HepG2 (cell line): ENCODE measurements around the gene ZFHX3. TPM values are rescaled to one million over a fixed set of nuclear protein-coding genes. Genes with fewer than 3 reads are reported as not detected.

Experiments used
- ARNT2 ChIP-seq: sonication (generic); formaldehyde crosslinking; IDR thresholded peaks from 2 replicates; pipeline ENCODE4 v1.8.0; 2022; ENCODE audit warnings: mild to moderate bottlenecking, low read depth, missing genetic modification reagents, moderate library complexity
- CEBPB ChIP-seq: IDR thresholded peaks from 2 replicates; pipeline ENCODE4 v1.6.1; 2011; ENCODE audit warnings: low read depth, low read length, improper control_type of control experiment, borderline replicate concordance
- CHD2 ChIP-seq: IDR thresholded peaks from 2 replicates; pipeline ENCODE4 v1.6.1; 2011; ENCODE audit warnings: low read depth, low read length, improper control_type of control experiment
- ELF4 ChIP-seq: sonication (generic); formaldehyde crosslinking; IDR thresholded peaks from 2 replicates; pipeline ENCODE4 v1.5.0; 2020; ENCODE audit warnings: missing genetic modification reagents, mild to moderate bottlenecking, moderate library complexity, borderline replicate concordance
- GPBP1L1 ChIP-seq: sonication (generic); formaldehyde crosslinking; IDR thresholded peaks from 2 replicates; pipeline ENCODE4 v1.5.0; 2020; ENCODE audit warnings: mild to moderate bottlenecking, missing genetic modification reagents
- HIVEP1 ChIP-seq: sonication (generic); formaldehyde crosslinking; IDR thresholded peaks from 2 replicates; pipeline ENCODE4 v1.4.0; 2020; ENCODE audit warnings: mild to moderate bottlenecking, missing genetic modification reagents
- HOMEZ ChIP-seq: IDR thresholded peaks from 2 replicates; pipeline ENCODE4 v1.6.1; 2016; ENCODE audit warnings: low read depth
- MTF2 ChIP-seq: sonication (generic); formaldehyde crosslinking; IDR thresholded peaks from 2 replicates; pipeline ENCODE4 v1.5.0; 2020; ENCODE audit warnings: missing genetic modification reagents, borderline replicate concordance
- NFRKB ChIP-seq: fragments of 450-650 bp; IDR thresholded peaks from 2 replicates; pipeline ENCODE4 v1.6.1; 2017
- NONO ChIP-seq, 2 experiments: fragments of 450-650 bp in 1 of 2; sonication (generic) in 1 of 2; formaldehyde crosslinking in 1 of 2; IDR thresholded peaks in 1 of 2; conservative IDR thresholded peaks in 1 of 2; 2 replicates each; pipeline versions ENCODE4 v1.6.1 to v1.8.0; 2017 to 2022; ENCODE audit warnings: mild to moderate bottlenecking in 1 of 2, missing genetic modification reagents in 1 of 2, moderate library complexity in 1 of 2
- RFX1 ChIP-seq: fragments of 450-650 bp; IDR thresholded peaks from 2 replicates; pipeline ENCODE4 v1.6.1; 2017
- SNAPC4 ChIP-seq: sonication (generic); formaldehyde crosslinking; IDR thresholded peaks from 2 replicates; pipeline ENCODE4 v1.4.0; 2020; ENCODE audit warnings: mild to moderate bottlenecking, missing genetic modification reagents
- SNAPC5 ChIP-seq: sonication (generic); formaldehyde crosslinking; IDR thresholded peaks from 2 replicates; pipeline ENCODE4 v1.8.1; 2023; ENCODE audit warnings: mild to moderate bottlenecking, missing genetic modification reagents, borderline replicate concordance
- SOX5 ChIP-seq: IDR thresholded peaks from 2 replicates; pipeline ENCODE4 v1.6.1; 2016; ENCODE audit warnings: borderline replicate concordance
- SP2 ChIP-seq: sonication (generic); formaldehyde crosslinking; IDR thresholded peaks from 2 replicates; pipeline ENCODE4 v1.5.1; 2020; ENCODE audit warnings: mild to moderate bottlenecking, missing genetic modification reagents
- ZBTB8A ChIP-seq: sonication (generic); formaldehyde crosslinking; IDR thresholded peaks from 2 replicates; pipeline ENCODE4 v1.4.0; 2020; ENCODE audit warnings: mild to moderate bottlenecking, low read depth, missing genetic modification reagents, borderline replicate concordance
- ZFP90 ChIP-seq: sonication (generic); formaldehyde crosslinking; IDR thresholded peaks from 2 replicates; pipeline ENCODE4 v1.8.0; 2022; ENCODE audit warnings: missing genetic modification reagents, mild to moderate bottlenecking, inconsistent platforms, borderline replicate concordance
- ZNF121 ChIP-seq: sonication (generic); formaldehyde crosslinking; IDR thresholded peaks from 2 replicates; pipeline ENCODE4 v1.5.0; 2020; ENCODE audit warnings: mild to moderate bottlenecking, missing genetic modification reagents
- ZNF143 ChIP-seq: sonication (generic); formaldehyde crosslinking; IDR thresholded peaks from 2 replicates; pipeline ENCODE4 v1.4.0; 2020; ENCODE audit warnings: missing genetic modification reagents
- ZNF253 ChIP-seq: sonication (generic); formaldehyde crosslinking; IDR thresholded peaks from 2 replicates; pipeline ENCODE4 v1.8.0; 2022; ENCODE audit warnings: mild to moderate bottlenecking, missing genetic modification reagents, borderline replicate concordance
- ZNF431 ChIP-seq: sonication (generic); formaldehyde crosslinking; IDR thresholded peaks from 2 replicates; pipeline ENCODE4 v1.9.0; 2022; ENCODE audit warnings: missing genetic modification reagents, low read depth, mild to moderate bottlenecking, borderline replicate concordance
- ZNF615 ChIP-seq: sonication (generic); formaldehyde crosslinking; IDR thresholded peaks from 2 replicates; pipeline ENCODE4 v1.5.0; 2020; ENCODE audit warnings: mild to moderate bottlenecking, missing genetic modification reagents, borderline replicate concordance
- polyA plus RNA-seq, 8 experiments: library from polyadenylated mRNA; depleted of rRNA in 3 of 8; stranded (reverse) in 7 of 8; unstranded in 1 of 8; fragments of >200 nt; fragmentation: Illumina TruSeq in 4 of 8; extraction: Trizol in 4 of 8; gene quantifications; 2 replicates each; pipeline versions ENCODE4 v1.2.1 to v1.2.3, GENCODE V29; 2011 to 2016; ENCODE audit warnings: low read depth in 4 of 8, missing spikeins in 1 of 8, mixed read lengths in 1 of 8; ENCODE audit not compliant: insufficient read depth in 1 of 8
- total RNA-seq, 5 experiments: library from RNA; depleted of rRNA; stranded (reverse); fragments of >200 nt; fragmentation: Illumina TruSeq; extraction: Trizol; gene quantifications; 2 replicates each; pipeline ENCODE4 v1.2.3, GENCODE V29; 2016; ENCODE audit warnings: low read depth in 1 of 5

Gene ZFHX3
- total and polyA plus RNA-seq, 2 of the 13 experiments (the other 11 are each of a cell fraction or from before 2014, with no cell fraction given): 5.0 to 6.0 TPM

- TF ChIP-seq CHD2: no peak
- no peak for TF ChIP-seq ZFP90 (CRISPR knock-in tag)
- TF ChIP-seq SNAPC5 (CRISPR knock-in tag): no peak
- TF ChIP-seq HIVEP1: peak; percentile 58; the same call in 1 of the 2 replicates
- no peak for TF ChIP-seq ZNF253 (CRISPR knock-in tag)
- TF ChIP-seq SOX5 (CRISPR knock-in tag): peak; percentile 85
- TF ChIP-seq SNAPC4 (CRISPR knock-in tag): peak; percentile 43; the same call in 1 of the 2 replicates
- TF ChIP-seq NONO (IDR thresholded peaks at IDR 0.05): no peak
- 0 out of 2 replicates have a peak, but pooled peaks have one; percentile 49 for TF ChIP-seq NONO (CRISPR knock-in tag; conservative IDR thresholded peaks at IDR 0.05)
- peak; percentile 74 for TF ChIP-seq HOMEZ (CRISPR knock-in tag)
- no peak for TF ChIP-seq RFX1
- TF ChIP-seq CEBPB: no peak
- TF ChIP-seq ZNF615 (CRISPR knock-in tag): peak; percentile 89; the same call in 1 of the 2 replicates
- peak; percentile 71; the same call in 1 of the 2 replicates for TF ChIP-seq ZNF431
- TF ChIP-seq GPBP1L1 (CRISPR knock-in tag): no peak
- 0 out of 2 replicates have a peak, but pooled peaks have one; percentile 17 for TF ChIP-seq ZNF121
- no peak for TF ChIP-seq ZNF143 (CRISPR knock-in tag)
- no peak for TF ChIP-seq SP2 (CRISPR knock-in tag)
- 0 out of 2 replicates have a peak, but pooled peaks have one; percentile 52 for TF ChIP-seq ARNT2
- TF ChIP-seq ELF4 (CRISPR knock-in tag): no peak
- TF ChIP-seq MTF2 (CRISPR knock-in tag): no peak
- TF ChIP-seq ZBTB8A (CRISPR knock-in tag): no peak
- TF ChIP-seq NFRKB: no peak
These were observed 9.9 kb downstream of the ZFHX3 start (continued) for GRCh38 chr16:73037845-73038570.
